ENCODE measurements around the gene ARID5B.

The ARID5B gene

GRCh38 chr10:61907011-61907410 lies 5.5 kb downstream of the ARID5B start:
- Histone ChIP-seq H3K4me1 (ENCODE audit: control insufficient read depth, insufficient read depth, low read length) (peaks cover 22% of the 10 kb centered on the region), H3K36me3 (ENCODE audit: control insufficient read depth, insufficient read depth, low read length, severe bottlenecking) (peaks cover 6% of the 10 kb centered on the region), H3K4me3 (ENCODE audit: low read length) (no peak overlapping the region), H3K27me3 (replicated peaks; ENCODE audit: control insufficient read depth, insufficient read depth, low read length) (no peaks in the 10 kb centered on the region), H3K9me3 (ENCODE audit: control insufficient read depth, low read length) (no peaks in the 10 kb centered on the region), H3K9ac (ENCODE audit: low read length) (no peak overlapping the region)
- DNase-seq (ENCODE audit: low read depth) = no peak

- no peak for DNase-seq (ENCODE audit: low read depth)
- H3K9ac ChIP-seq (ENCODE audit: low read length) = no peak overlapping the region
- no peaks in the 10 kb centered on the region for H3K27me3 ChIP-seq (replicated peaks; ENCODE audit: control insufficient read depth, insufficient read depth, low read length)
- no peaks in the 10 kb centered on the region for H3K9me3 ChIP-seq (ENCODE audit: control insufficient read depth, low read length)
- peaks cover 6% of the 10 kb centered on the region for H3K36me3 ChIP-seq (ENCODE audit: control insufficient read depth, insufficient read depth, low read length, severe bottlenecking)
- H3K4me1 ChIP-seq (ENCODE audit: control insufficient read depth, insufficient read depth, low read length) = peaks cover 22% of the 10 kb centered on the region
- H3K4me3 ChIP-seq (ENCODE audit: low read length) = no peak overlapping the region
Measured at GRCh38 chr10:61907587-61907986, 6.1 kb downstream of the ARID5B start.

GRCh38 chr10:61910226-61910805 lies 8.8 kb downstream of the ARID5B start:
- Histone ChIP-seq H3K27me3 (replicated peaks; ENCODE audit: control insufficient read depth, insufficient read depth, low read length) (no peaks in the 10 kb centered on the region), H3K4me3 (ENCODE audit: low read length) (no peak overlapping the region), H3K9ac (ENCODE audit: low read length) (no peak overlapping the region), H3K36me3 (ENCODE audit: control insufficient read depth, insufficient read depth, low read length, severe bottlenecking) (peaks cover 18% of the 10 kb centered on the region), H3K9me3 (ENCODE audit: control insufficient read depth, low read length) (no peaks in the 10 kb centered on the region), H3K4me1 (ENCODE audit: control insufficient read depth, insufficient read depth, low read length) (peaks cover 9% of the 10 kb centered on the region)
- no peak for DNase-seq (ENCODE audit: low read depth)

- Histone ChIP-seq H3K27me3 (replicated peaks; ENCODE audit: control insufficient read depth, insufficient read depth, low read length) (no peaks in the 10 kb centered on the region), H3K9me3 (ENCODE audit: control insufficient read depth, low read length) (no peaks in the 10 kb centered on the region), H3K36me3 (ENCODE audit: control insufficient read depth, insufficient read depth, low read length, severe bottlenecking) (peaks cover 20% of the 10 kb centered on the region), H3K4me1 (ENCODE audit: control insufficient read depth, insufficient read depth, low read length) (peaks cover 4% of the 10 kb centered on the region), H3K9ac (ENCODE audit: low read length) (no peak overlapping the region), H3K4me3 (ENCODE audit: low read length) (no peak overlapping the region)
- no peak for DNase-seq (ENCODE audit: low read depth)
Measured at GRCh38 chr10:61910894-61911293, 9.4 kb downstream of the ARID5B start.

- Histone ChIP-seq H3K4me3 (ENCODE audit: low read length) (no peak overlapping the region), H3K9ac (ENCODE audit: low read length) (no peak overlapping the region), H3K9me3 (ENCODE audit: control insufficient read depth, low read length) (no peaks in the 10 kb centered on the region), H3K4me1 (ENCODE audit: control insufficient read depth, insufficient read depth, low read length) (no peaks in the 10 kb centered on the region), H3K27me3 (replicated peaks; ENCODE audit: control insufficient read depth, insufficient read depth, low read length) (no peaks in the 10 kb centered on the region), H3K36me3 (ENCODE audit: control insufficient read depth, insufficient read depth, low read length, severe bottlenecking) (peaks cover 20% of the 10 kb centered on the region)
- no peak for DNase-seq (ENCODE audit: low read depth)
Measured at GRCh38 chr10:61911425-61911824, 9.9 kb downstream of the ARID5B start.

- Histone ChIP-seq H3K36me3 (ENCODE audit: control insufficient read depth, insufficient read depth, low read length, severe bottlenecking) (peaks cover 20% of the 10 kb centered on the region), H3K4me3 (ENCODE audit: low read length) (no peak overlapping the region), H3K9ac (ENCODE audit: low read length) (no peak overlapping the region), H3K4me1 (ENCODE audit: control insufficient read depth, insufficient read depth, low read length) (no peaks in the 10 kb centered on the region), H3K9me3 (ENCODE audit: control insufficient read depth, low read length) (no peaks in the 10 kb centered on the region), H3K27me3 (replicated peaks; ENCODE audit: control insufficient read depth, insufficient read depth, low read length) (no peaks in the 10 kb centered on the region)
- DNase-seq (ENCODE audit: low read depth) = no peak
Measured at GRCh38 chr10:61912981-61913380, 11.5 kb downstream of the ARID5B start.

GRCh38 chr10:61918140-61918539 lies 16.6 kb downstream of the ARID5B start:
- H3K4me3 ChIP-seq (ENCODE audit: low read length) = no peak overlapping the region
- H3K4me1 ChIP-seq (ENCODE audit: control insufficient read depth, insufficient read depth, low read length) = peaks cover 3% of the 10 kb centered on the region
- H3K36me3 ChIP-seq (ENCODE audit: control insufficient read depth, insufficient read depth, low read length, severe bottlenecking) = peaks cover 14% of the 10 kb centered on the region
- H3K9ac ChIP-seq (ENCODE audit: low read length) = no peak overlapping the region
- no peak for DNase-seq (ENCODE audit: low read depth)
- no peaks in the 10 kb centered on the region for H3K9me3 ChIP-seq (ENCODE audit: control insufficient read depth, low read length)
- no peaks in the 10 kb centered on the region for H3K27me3 ChIP-seq (replicated peaks; ENCODE audit: control insufficient read depth, insufficient read depth, low read length)

GRCh38 chr10:61918989-61919388 lies 17.5 kb downstream of the ARID5B start:
- Histone ChIP-seq H3K4me1 (ENCODE audit: control insufficient read depth, insufficient read depth, low read length) (peaks cover 10% of the 10 kb centered on the region), H3K4me3 (ENCODE audit: low read length) (no peak overlapping the region), H3K9ac (ENCODE audit: low read length) (no peak overlapping the region), H3K36me3 (ENCODE audit: control insufficient read depth, insufficient read depth, low read length, severe bottlenecking) (peaks cover 14% of the 10 kb centered on the region), H3K9me3 (ENCODE audit: control insufficient read depth, low read length) (no peaks in the 10 kb centered on the region), H3K27me3 (replicated peaks; ENCODE audit: control insufficient read depth, insufficient read depth, low read length) (no peaks in the 10 kb centered on the region)
- DNase-seq (ENCODE audit: low read depth) = no peak

GRCh38 chr10:61919646-61920215 lies 18.2 kb downstream of the ARID5B start:
- H3K4me1 ChIP-seq (ENCODE audit: control insufficient read depth, insufficient read depth, low read length) = peaks cover 13% of the 10 kb centered on the region

GRCh38 chr10:61921143-61921542 lies 19.6 kb downstream of the ARID5B start:
- no peak overlapping the region for H3K4me3 ChIP-seq (ENCODE audit: low read length)
- H3K4me1 ChIP-seq (ENCODE audit: control insufficient read depth, insufficient read depth, low read length) = peaks cover 13% of the 10 kb centered on the region
- H3K9ac ChIP-seq (ENCODE audit: low read length) = no peak overlapping the region
- H3K9me3 ChIP-seq (ENCODE audit: control insufficient read depth, low read length) = no peaks in the 10 kb centered on the region
- no peaks in the 10 kb centered on the region for H3K27me3 ChIP-seq (replicated peaks; ENCODE audit: control insufficient read depth, insufficient read depth, low read length)
- H3K36me3 ChIP-seq (ENCODE audit: control insufficient read depth, insufficient read depth, low read length, severe bottlenecking) = no peaks in the 10 kb centered on the region
- no peak for DNase-seq (ENCODE audit: low read depth)

More at GRCh38 chr10:61919646-61920215, 18.2 kb downstream of the ARID5B start:
- Histone ChIP-seq H3K36me3 (ENCODE audit: control insufficient read depth, insufficient read depth, low read length, severe bottlenecking) (peaks cover 7% of the 10 kb centered on the region), H3K4me3 (ENCODE audit: low read length) (no peak overlapping the region), H3K27me3 (replicated peaks; ENCODE audit: control insufficient read depth, insufficient read depth, low read length) (no peaks in the 10 kb centered on the region), H3K9me3 (ENCODE audit: control insufficient read depth, low read length) (no peaks in the 10 kb centered on the region), H3K9ac (ENCODE audit: low read length) (no peak overlapping the region)
- DNase-seq (ENCODE audit: low read depth) = no peak

- no peak overlapping the region for H3K4me3 ChIP-seq (ENCODE audit: low read length)
- no peaks in the 10 kb centered on the region for H3K9me3 ChIP-seq (ENCODE audit: control insufficient read depth, low read length)
- H3K36me3 ChIP-seq (ENCODE audit: control insufficient read depth, insufficient read depth, low read length, severe bottlenecking) = no peaks in the 10 kb centered on the region
- no peak overlapping the region for H3K9ac ChIP-seq (ENCODE audit: low read length)
- no peaks in the 10 kb centered on the region for H3K27me3 ChIP-seq (replicated peaks; ENCODE audit: control insufficient read depth, insufficient read depth, low read length)
- peaks cover 13% of the 10 kb centered on the region for H3K4me1 ChIP-seq (ENCODE audit: control insufficient read depth, insufficient read depth, low read length)
- peak; percentile 71 for DNase-seq (ENCODE audit: low read depth)
Measured at GRCh38 chr10:61923210-61923949, 21.9 kb downstream of the ARID5B start.

Measured in adipocyte (in vitro differentiated cells).